Measurements from ENCODE around the gene MYH11.
"Not testable (repeated sequence)": the region's sequence is repeated elsewhere in the genome, so short reads cannot be mapped to it uniquely, and the experiment has no call there.

Gene MYH11

GRCh38 chr16:15703029-15703736 lies 153.6 kb downstream of the MYH11 start:
- DNase-seq = no peak

GRCh38 chr16:15701975-15702970 lies 154.6 kb downstream of the MYH11 start:
- no peak for DNase-seq

GRCh38 chr16:15701367-15701766 lies 155.5 kb downstream of the MYH11 start:
- DNase-seq = no peak

GRCh38 chr16:15699819-15700218 lies 157.0 kb downstream of the MYH11 start:
- DNase-seq = no peak

- no peak for DNase-seq
Observed at GRCh38 chr16:15694499-15694898, 162.3 kb downstream of the MYH11 start.

- DNase-seq = not testable (repeated sequence)
Observed at GRCh38 chr16:15692508-15692907, 164.3 kb downstream of the MYH11 start.

GRCh38 chr16:15691046-15691445 lies 165.8 kb downstream of the MYH11 start:
- DNase-seq = no peak

GRCh38 chr16:15690296-15690695 lies 166.5 kb downstream of the MYH11 start:
- DNase-seq = no peak

GRCh38 chr16:15689290-15689689 lies 167.5 kb downstream of the MYH11 start:
- DNase-seq = no peak

- no peak for DNase-seq
Observed at GRCh38 chr16:15686287-15686686, 170.5 kb downstream of the MYH11 start.

- no peak for DNase-seq
Observed at GRCh38 chr16:15682105-15682570, 174.7 kb downstream of the MYH11 start.

- no peak for DNase-seq
Observed at GRCh38 chr16:15677447-15677846, 179.4 kb downstream of the MYH11 start.

GRCh38 chr16:15676506-15676905 lies 180.3 kb downstream of the MYH11 start:
- no peak for DNase-seq

GRCh38 chr16:15674571-15674970 lies 182.3 kb downstream of the MYH11 start:
- no peak for DNase-seq

GRCh38 chr16:15672514-15673167 lies 184.2 kb downstream of the MYH11 start:
- no peak for DNase-seq

- DNase-seq = not testable (repeated sequence)
Observed at GRCh38 chr16:15672127-15672513, 184.7 kb downstream of the MYH11 start.

- DNase-seq = no peak
Observed at GRCh38 chr16:15671530-15672117, 185.2 kb downstream of the MYH11 start.

GRCh38 chr16:15667091-15667742 lies 189.6 kb downstream of the MYH11 start:
- no peak for DNase-seq

GRCh38 chr16:15665107-15665506 lies 191.7 kb downstream of the MYH11 start:
- no peak for DNase-seq

GRCh38 chr16:15660203-15660601 lies 196.6 kb downstream of the MYH11 start:
- DNase-seq = no peak

GRCh38 chr16:15658556-15658955 lies 198.3 kb downstream of the MYH11 start:
- no peak for DNase-seq

- DNase-seq = no peak
Observed at GRCh38 chr16:15658149-15658548, 198.7 kb downstream of the MYH11 start.

Measured in NCI-H2171 treated with DMSO at 0.1 percent for 48 hours (cell line).